Activated CD8-positive, alpha-beta memory T cell treated with anti-CD3 and anti-CD28 coated beads for 24 hours (primary cell): ENCODE data around the gene WNK1.
"Not testable (repeated sequence)": the region's sequence is repeated elsewhere in the genome, so short reads cannot be mapped to it uniquely, and the experiment has no call there.

ENCODE experiments used
- DNase-seq: peaks from one replicate; pipeline ENCODE4 v3.0.0-alpha.2; 2020

WNK1 gene

GRCh38 chr12:913919-914698, 161.7 kb downstream of the WNK1 start:
- DNase-seq: no peak

GRCh38 chr12:915090-915489, 162.7 kb downstream of the WNK1 start:
- DNase-seq: no peak

- DNase-seq: peak; percentile 68
Measured at GRCh38 chr12:916240-916639, 163.9 kb downstream of the WNK1 start.

GRCh38 chr12:916712-917445, 164.5 kb downstream of the WNK1 start:
- peak; percentile 35 for DNase-seq

GRCh38 chr12:920676-921075, 168.3 kb downstream of the WNK1 start:
- DNase-seq: no peak

GRCh38 chr12:922285-922684, 169.9 kb downstream of the WNK1 start:
- no peak for DNase-seq

- DNase-seq: no peak
Measured at GRCh38 chr12:926641-927040, 174.3 kb downstream of the WNK1 start.

GRCh38 chr12:931060-931459, 178.7 kb downstream of the WNK1 start:
- DNase-seq: no peak

- DNase-seq: no peak
Measured at GRCh38 chr12:931591-931990, 179.2 kb downstream of the WNK1 start.

- not testable (repeated sequence) for DNase-seq
Measured at GRCh38 chr12:935891-936290, 183.5 kb downstream of the WNK1 start.

- DNase-seq: no peak
Measured at GRCh38 chr12:936377-937345, 184.3 kb downstream of the WNK1 start.

- DNase-seq: peak; percentile 9
Measured at GRCh38 chr12:938810-939209, 186.4 kb downstream of the WNK1 start.

- DNase-seq: no peak
Measured at GRCh38 chr12:943051-943450, 190.7 kb downstream of the WNK1 start.

GRCh38 chr12:944211-944610, 191.8 kb downstream of the WNK1 start:
- no peak for DNase-seq

GRCh38 chr12:946212-946611, 193.8 kb downstream of the WNK1 start:
- no peak for DNase-seq

- DNase-seq: no peak
Measured at GRCh38 chr12:946631-947030, 194.3 kb downstream of the WNK1 start.

GRCh38 chr12:948238-948637, 195.9 kb downstream of the WNK1 start:
- DNase-seq: no peak

GRCh38 chr12:949453-950191, 197.2 kb downstream of the WNK1 start, which contains the start of gene RAD52:
TSS of gene RAD52 (minus strand) at chr12:949694. CDS start at chr12:933058, 16,636 bp downstream.
- DNase-seq: peak; percentile 100

- no peak for DNase-seq
Measured at GRCh38 chr12:951176-951575, 198.8 kb downstream of the WNK1 start.

GRCh38 chr12:953776-954175, 201.4 kb downstream of the WNK1 start:
- DNase-seq: no peak

- DNase-seq: no peak
Measured at GRCh38 chr12:954741-955140, 202.4 kb downstream of the WNK1 start.

- no peak for DNase-seq
Measured at GRCh38 chr12:955939-956338, 203.6 kb downstream of the WNK1 start.
